Gastroesophageal sphincter (tissue), 3 donors: ENCODE results near the gene DIRAS2.

Experiments used
- EP300 ChIP-seq: sonication (generic); formaldehyde crosslinking; IDR thresholded peaks from one replicate; pipeline ENCODE4 v1.6.1; 2017; ENCODE audit warnings: antibody characterized with exemption, mild to moderate bottlenecking
- POLR2A ChIP-seq, 2 donors: fragments of 450-650 bp; IDR thresholded peaks; one replicate each; pipeline ENCODE4 v1.6.1; 2017; ENCODE audit warnings: antibody characterized with exemption in 2 of 2, mild to moderate bottlenecking in 2 of 2, moderate library complexity in 1 of 2
- POLR2AphosphoS5 ChIP-seq: sonication (generic); formaldehyde crosslinking; IDR thresholded peaks from one replicate; pipeline ENCODE4 v1.6.1; 2017; ENCODE audit warnings: antibody characterized with exemption
- TF ChIP-seq, protein P1 (sequence below), 4 experiments: fragments of 200-600 bp in 2 of 4; fragments of 450-650 bp in 2 of 4; sonication (generic) in 1 of 4; IDR thresholded peaks; one replicate each; pipeline ENCODE4 v1.5.1; 2017 to 2019; ENCODE audit warnings: antibody characterized with exemption in 4 of 4, mild to moderate bottlenecking in 2 of 4, moderate library complexity in 2 of 4

DNA sequence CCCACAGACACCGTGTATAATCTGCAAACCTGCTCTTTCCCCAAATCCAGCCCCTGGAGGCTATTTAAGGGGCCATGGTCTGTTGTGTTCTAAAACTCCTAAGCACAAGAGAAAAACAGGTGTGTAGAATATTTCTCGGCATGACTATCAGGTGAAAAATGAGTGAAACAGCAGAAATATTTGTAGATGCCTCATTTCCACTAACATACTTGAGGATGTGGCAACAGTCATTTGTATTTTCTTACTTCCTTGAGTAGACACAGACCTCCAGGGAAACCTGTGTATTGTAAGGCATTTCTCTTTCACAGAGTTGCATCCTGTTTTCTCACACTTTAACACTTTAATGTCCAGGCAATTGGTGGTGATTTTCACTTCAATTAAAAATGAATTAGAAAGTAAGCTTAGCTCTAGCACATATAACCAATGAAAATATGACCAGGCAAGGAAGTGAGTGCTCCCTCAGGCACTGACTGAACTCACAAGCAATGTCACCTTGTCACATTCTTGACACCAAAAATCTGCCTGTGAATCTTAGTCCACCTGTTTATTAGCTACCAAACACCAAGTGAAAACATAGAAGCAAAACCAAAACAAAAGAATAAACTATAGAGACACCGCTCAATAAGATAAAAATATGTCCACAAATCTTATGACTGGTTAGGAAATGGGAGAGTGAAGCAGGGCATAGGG, 64.4 kb downstream of the DIRAS2 start:
- TF ChIP-seq, protein P1, sequence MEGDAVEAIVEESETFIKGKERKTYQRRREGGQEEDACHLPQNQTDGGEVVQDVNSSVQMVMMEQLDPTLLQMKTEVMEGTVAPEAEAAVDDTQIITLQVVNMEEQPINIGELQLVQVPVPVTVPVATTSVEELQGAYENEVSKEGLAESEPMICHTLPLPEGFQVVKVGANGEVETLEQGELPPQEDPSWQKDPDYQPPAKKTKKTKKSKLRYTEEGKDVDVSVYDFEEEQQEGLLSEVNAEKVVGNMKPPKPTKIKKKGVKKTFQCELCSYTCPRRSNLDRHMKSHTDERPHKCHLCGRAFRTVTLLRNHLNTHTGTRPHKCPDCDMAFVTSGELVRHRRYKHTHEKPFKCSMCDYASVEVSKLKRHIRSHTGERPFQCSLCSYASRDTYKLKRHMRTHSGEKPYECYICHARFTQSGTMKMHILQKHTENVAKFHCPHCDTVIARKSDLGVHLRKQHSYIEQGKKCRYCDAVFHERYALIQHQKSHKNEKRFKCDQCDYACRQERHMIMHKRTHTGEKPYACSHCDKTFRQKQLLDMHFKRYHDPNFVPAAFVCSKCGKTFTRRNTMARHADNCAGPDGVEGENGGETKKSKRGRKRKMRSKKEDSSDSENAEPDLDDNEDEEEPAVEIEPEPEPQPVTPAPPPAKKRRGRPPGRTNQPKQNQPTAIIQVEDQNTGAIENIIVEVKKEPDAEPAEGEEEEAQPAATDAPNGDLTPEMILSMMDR (IDR thresholded peaks at IDR 0.05): no peak
- TF ChIP-seq POLR2AphosphoS5: no peak
- no peak for TF ChIP-seq POLR2A (IDR thresholded peaks at IDR 0.05)
- no peak for TF ChIP-seq EP300
